Measurements from ENCODE around the gene PDE4D.

Gene PDE4D

DNA sequence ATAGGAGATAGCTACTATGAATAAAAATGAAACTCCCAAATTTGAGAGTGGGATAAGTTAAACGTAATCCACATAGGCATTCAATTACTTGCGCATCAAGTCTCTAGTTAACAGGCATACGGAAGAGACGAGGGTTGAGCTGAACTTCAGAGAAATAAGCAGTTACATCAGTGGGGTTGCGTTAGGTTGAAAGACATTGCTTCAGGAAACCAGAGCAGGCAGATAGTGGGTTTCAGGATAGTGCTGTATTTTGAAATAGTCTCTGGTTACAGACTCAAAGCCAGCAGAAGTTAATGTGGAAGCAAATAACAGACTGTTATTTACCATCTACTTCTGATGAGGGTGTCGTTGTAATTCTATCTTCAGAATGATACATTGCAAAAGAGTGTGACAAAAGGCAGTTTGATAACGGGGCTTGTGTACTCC, 533.4 kb downstream of the PDE4D start:
- DNase-seq (ENCODE audit: low read depth): no peak

DNA sequence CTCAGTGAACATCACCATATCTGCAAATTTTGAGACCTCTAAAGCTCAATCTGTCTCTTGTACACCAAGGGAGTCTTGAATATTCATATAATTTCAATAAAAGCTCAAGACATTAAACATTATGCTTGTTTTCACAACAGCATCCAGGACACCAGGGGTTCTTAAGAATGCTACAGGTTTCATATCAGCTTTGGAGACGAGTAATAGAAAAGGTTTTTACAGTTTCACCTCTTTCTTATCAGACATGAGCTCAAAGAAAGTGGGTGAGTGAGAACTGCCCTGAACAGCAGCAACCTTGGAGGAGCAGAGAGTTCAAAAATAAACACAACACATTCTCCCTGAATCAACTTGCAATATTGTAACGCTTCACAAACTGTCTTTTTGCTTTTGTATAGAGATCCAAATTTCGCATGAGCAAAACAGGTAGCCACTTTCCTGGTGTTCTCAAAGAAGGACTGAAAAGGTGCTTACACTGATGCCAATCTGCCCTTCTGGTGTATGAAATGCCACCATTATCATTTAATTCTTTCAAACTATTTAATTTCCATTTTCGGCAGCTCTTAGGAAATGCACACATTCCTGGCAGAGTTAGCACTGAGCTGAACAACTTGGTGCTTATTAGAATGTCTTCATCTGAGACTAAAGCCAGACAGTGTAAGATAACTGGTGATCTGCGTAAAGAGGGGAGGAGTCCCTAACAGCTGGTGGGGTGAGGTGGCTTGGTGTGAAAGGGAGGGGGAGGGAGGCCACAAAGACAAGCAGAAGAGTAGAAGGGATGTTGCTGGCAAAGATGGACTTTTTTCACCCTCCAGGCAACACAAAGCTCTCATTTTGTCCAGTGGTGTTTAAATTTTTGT, 535.3 kb downstream of the PDE4D start:
- DNase-seq (ENCODE audit: low read depth): no peak

DNA sequence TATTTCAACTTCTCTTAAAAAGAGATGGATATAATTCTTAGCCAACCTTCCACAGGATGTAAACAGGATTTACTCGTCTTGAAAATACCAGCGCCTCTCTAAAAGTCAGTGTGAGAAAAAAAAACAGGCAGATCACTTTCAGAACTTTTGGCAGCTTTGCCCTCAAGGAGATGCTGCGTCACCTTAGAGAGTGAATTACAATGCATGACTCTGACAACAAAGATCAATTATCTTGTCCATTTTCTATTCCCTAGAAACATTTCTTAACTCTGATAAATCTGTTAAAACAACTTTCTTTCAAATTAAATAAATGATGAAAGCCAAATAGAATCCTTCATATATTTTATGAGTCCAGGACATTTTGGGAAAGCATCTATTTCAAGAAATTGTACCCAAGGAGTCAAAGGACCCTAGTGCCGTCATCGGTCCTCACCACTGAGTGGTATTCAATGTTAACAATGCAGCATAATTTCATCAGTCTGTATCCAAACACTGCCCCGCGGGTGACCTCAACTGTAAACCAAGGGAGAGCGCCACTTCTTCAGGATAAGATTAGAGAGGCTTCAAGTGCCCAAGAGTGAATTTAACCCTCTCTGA, 536.0 kb downstream of the PDE4D start:
- DNase-seq (ENCODE audit: low read depth): no peak

DNA sequence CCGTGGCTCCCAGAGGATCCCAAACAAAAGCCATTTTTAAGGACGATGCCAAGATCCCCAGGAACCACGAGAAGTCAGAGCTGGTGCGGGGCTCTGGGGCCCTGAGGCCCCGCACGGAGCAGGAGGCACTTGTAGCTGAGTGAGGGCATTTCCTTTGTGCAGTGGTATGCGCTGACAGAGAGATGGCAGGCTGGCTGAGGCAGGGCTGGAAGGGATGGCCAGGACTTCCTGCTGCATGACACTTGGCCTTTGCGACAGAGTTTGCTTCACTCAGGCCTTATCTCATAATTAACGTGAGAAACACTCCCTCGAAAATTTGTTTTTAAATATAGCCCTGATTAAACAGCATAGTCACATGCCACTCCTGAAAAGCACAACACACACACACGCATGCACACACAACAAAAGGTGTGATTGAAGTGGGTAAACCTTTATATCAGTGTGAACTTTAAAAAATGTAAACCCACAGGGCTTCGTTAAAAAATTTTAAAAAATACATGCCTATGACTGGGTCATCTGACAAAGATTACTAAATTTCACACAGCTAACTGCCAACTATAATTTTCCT, 536.6 kb downstream of the PDE4D start:
- no peak for DNase-seq (ENCODE audit: low read depth)

DNA sequence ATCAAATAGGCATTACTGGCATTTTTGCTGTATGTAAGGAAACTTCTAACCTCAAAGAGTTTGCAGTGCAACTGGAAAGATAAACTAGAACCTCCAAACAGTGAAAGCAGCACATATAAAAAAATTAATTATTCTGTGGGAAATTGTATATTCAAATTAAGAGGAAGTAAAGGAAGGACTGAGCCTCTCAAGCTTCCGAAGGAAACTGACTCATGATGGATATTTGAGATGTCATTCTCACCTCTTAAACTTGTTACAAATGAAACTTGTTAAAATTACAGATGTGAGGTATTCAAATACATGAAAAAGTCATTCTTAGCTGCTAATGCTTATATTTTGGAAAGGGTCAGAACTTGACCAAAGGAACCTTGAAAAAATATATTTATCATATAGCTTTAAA, 538.7 kb downstream of the PDE4D start:
- DNase-seq (ENCODE audit: low read depth): no peak

DNA sequence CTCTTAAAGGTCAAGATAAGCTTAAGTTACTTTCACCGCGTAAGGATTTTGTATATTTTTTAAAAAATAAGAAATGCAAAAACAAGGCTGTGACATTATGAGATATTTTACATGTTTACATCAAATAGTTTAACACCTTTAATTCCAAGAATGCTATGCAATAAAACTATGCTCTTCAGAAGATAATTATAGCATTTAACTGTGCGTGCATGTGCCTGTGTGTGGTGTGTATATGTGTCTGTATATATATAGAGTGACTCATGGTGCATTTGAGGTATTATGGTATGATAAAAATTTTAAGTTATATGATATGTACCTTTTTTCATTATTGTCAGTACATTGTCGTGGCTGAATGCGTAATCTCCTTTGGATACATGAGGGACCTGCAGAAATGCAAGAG, 539.3 kb downstream of the PDE4D start:
- no peak for DNase-seq (ENCODE audit: low read depth)

DNA sequence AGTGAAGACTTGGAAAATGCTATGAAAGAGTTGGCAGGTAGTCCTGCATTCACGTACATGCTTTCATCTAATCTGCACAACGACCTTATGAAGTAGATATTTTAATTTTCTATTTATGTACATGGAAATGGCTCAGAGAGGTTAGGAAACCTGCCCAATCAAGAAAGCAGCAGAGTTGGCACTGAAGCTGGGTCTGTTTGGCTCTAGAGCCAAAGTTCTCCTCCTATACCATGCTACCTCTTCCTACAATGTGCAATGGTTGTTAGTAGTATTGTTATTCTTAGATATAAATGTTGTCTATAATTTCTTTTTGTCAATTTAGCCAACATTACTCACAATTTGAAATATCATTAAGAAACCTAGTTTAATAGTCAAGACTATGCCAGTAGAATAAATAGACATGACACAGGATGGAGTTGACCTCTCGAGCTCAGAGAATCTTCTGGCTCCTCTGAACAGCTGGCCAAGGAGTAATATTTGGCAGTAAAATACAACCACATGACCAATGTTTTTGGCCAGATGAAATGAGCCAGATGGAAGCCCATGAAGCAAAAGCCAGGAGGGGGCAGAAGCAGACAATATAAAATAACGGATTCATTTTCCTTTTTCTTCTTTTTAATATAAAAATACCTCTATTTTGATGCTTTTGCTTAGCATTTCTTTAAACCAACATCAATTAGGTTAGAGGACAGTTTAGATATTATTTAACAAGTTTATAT, 542.3 kb downstream of the PDE4D start:
- no peak for DNase-seq (ENCODE audit: low read depth)

DNA sequence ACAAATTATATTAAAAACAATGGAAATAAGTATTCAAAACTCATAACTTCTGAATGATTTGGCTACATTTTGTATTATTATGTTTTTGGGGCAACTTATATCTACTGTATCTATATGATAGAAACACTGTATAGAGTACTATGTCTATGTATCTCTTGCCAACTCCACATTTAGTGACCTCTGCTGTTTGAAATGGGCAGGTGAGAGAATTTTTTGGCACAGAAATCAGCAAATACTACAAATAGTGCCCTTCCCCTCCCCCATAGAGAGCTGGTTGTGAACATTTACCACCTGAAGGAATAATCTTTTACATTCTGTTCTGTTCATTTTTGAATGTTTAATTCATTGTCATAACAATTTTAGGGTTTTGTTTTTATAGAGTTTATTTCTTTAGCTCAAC, 545.3 kb downstream of the PDE4D start:
- DNase-seq (ENCODE audit: low read depth): no peak

DNA sequence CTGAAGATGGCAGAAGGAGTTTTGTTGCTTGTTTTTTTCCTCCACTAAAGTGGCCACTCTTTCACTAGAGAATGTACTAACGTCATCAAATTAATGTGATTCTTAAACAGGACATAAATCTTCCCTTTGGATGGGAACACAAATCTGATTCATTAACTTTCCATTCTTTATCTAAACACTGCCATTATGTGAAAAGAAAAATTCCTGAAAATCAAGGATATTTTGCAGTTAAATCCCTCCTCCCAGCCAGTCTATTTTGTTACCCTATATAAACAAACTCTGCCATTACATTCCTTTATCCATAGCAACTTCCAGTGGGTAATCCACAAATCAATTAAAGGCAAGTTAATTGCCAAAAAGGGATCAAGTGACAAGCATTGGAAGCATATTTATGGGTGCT, 546.5 kb downstream of the PDE4D start:
- DNase-seq (ENCODE audit: low read depth): no peak

DNA sequence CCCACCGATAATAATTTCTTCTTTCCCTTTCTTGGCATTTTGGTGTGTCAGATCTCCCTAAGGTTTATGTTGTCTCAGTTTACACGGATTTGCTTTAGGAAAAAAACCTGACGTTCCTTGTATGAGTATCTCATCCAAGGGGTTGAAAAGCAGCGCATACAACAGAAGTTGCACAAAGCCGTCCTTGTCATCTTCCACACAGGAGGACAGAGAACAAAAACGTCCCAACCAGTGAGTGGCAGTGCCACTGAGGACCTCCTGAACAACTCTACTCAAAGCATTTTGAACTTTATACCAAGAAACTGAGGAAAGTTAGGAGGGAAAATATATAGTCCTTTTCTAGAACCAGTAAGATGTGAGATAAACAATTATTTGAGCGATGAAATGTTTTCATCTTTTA, 547.0 kb downstream of the PDE4D start:
- no peak for DNase-seq (ENCODE audit: low read depth)

DNA sequence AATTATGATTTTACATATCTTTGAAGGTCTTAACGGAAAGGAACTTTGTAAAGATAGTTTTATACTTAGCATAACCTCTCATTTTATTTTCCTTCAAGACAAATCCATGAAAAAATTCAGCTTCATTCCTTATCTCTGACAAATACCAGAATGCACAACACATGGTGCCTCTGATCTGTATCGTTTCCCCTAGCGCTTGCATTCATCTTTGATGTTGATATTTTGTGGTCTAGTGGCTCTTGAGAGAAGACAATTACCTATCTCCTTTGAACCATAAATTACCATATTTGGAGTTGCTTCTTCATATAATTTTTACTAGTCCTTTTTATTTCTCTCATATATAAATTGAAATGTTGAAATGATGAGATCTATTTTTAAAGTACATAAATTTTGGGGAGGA, 551.3 kb downstream of the PDE4D start:
- no peak for DNase-seq (ENCODE audit: low read depth)

DNA sequence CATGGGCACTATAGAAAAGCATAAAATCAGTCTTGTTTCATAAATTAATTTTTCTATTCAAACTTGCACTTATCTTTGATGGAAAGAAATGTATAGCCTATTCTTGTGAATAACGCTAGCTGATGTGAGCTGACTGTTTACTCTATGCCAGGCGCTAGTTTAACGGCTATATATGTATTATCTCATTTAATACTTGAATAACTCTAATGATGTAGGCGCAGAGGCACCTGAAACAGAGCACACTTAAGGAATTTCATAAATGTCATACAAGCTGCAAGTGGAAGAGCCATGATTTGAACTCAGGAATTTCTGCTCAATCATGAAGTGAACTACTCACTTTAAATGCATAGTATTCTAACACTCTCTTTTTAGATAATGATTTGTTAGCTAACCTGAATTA, 551.8 kb downstream of the PDE4D start:
- DNase-seq (ENCODE audit: low read depth): no peak

DNA sequence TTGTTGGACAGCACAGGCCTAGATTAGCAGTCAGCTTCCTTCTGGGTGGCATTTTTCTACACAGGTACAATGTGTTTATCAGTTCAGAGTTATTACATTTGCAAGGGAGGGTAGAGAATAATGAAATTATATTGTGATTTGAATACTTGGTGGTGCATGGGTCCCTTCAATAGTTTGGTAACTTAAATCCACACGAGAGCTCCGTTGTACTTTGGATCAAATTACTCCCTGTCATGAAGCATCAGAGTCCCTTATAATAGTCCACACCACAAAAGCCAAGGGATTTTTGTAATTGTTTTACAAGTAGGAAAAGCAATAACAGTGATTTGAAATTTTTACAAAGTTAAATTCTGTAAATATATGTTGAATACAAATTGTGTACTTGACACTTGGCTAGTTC, 552.4 kb downstream of the PDE4D start:
- no peak for DNase-seq (ENCODE audit: low read depth)

DNA sequence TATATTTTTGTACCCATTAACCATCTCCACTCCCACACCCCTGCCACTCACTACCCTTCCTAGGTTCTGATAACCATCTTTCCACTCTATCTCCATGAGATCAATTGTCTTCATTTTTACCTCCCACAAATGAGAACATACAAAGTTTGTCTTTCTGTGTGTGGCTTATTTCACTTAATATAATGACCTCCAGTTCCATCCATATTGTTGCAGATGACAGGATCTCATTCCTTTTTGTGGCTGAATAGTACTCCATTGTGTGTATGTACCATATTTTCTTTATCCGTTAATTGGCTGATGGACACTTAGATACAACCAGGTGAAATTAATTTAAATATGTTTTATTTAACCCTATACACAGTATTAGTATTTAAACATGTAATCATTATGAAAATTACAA, 552.9 kb downstream of the PDE4D start:
- DNase-seq (ENCODE audit: low read depth): no peak

DNA sequence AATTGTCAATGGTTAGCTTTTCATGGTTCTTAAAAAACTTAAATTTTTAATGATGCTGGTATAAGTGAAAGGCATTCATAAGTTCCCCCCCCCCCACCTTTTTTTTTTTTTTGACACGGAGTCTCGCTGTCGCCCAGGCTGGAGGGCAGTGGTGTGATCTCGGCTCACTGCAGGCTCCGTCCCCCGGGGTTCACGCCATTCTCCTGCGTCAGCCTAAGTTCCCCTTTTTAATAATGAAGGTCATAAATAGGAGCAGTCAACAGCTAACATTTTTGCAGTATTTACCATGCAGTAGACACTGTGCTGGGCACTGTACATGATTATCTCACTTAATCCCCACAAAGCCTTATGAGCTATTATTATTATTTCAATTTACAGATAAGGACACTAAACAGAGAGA, 556.3 kb downstream of the PDE4D start:
- DNase-seq (ENCODE audit: low read depth): no peak

DNA sequence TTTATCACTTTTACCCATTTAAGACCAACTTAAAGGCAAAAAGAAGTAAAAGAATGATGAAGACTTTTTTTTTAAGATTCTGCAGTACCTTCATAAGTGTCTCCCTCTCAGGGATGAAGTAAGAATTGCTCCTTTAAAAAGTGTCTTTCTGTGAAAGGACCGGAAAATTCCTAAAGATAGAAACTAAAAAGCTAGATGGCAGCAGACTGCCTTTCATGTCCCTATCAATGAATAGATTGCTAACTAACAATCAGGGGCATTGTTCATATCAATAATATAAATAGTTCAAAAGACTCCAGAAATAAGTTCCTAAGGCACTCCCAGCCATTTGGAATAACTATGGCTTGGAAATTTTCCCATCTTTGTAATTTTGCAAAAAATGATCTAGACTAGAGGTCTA, 558.0 kb downstream of the PDE4D start:
- DNase-seq (ENCODE audit: low read depth): no peak

DNA sequence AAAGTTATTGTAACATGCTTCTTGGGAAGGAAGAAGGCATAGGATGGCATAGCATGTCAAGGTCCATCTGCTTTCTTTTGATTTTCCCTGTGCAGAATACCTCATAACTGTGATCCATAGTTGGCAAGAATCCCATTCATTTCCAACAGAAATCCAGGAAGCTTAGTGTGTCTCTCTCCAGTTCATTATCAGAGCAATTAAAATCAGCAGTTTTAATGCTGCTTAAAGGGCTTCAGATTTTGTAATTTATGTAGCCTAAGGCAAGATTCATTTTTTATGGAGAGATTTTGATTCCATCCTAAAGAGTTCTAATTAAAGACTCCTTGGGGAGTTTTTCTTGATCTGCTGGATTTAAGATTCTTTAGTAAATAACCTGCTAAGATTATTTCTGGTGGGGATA, 560.1 kb downstream of the PDE4D start:
- no peak for DNase-seq (ENCODE audit: low read depth)

DNA sequence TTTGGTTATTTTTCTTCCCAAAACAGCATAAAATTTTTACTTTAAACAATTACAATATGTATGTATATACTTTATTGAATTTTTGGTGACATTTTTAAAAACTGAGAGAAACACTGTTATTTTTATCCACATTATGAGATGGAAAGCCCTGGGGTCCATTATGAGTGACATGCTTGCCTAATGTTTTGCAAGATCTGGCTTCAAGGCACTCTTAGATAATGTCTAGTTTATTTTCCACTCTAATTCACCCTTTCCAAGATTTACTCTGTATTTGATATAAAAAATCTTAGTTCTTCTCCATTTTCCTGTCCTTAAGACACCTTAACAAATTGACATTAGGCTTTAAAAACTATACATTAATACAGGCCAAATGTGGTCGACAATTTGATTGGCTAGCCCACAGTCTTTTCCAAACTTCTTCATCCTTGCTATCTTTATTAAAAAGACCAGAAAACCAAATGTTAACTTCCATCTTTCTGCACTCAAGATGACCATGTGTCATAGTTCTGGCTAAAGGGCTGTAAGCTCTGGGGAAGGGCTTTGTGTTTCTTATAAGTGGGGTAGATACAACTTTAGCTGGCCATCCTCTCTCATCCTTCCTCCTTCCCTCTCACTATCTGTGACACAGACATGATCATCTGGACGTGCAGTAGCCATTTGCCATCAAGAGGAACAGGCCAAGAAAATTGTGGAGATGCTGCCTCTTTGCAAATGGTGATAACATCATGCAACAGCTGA, 561.1 kb downstream of the PDE4D start:
- DNase-seq (ENCODE audit: low read depth): no peak

DNA sequence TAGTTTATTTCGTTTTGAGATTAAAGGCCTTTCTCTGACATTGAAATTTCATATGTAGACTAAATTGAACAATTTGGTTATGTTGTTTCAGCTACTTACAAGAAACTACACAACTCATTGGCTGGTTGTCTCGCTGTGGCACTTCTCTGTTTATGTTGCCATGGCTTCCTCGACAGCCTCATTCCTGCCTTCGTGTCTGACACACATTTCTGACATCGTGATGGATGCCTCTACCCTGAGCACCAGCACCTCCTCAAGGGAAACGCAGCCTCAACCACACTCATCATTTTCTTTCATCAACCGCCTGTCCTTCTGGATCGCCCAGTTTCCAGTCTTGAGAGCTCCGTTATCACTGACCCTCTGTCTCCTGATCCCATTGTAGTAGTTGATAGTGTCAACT, 562.8 kb downstream of the PDE4D start:
- no peak for DNase-seq (ENCODE audit: low read depth)

DNA sequence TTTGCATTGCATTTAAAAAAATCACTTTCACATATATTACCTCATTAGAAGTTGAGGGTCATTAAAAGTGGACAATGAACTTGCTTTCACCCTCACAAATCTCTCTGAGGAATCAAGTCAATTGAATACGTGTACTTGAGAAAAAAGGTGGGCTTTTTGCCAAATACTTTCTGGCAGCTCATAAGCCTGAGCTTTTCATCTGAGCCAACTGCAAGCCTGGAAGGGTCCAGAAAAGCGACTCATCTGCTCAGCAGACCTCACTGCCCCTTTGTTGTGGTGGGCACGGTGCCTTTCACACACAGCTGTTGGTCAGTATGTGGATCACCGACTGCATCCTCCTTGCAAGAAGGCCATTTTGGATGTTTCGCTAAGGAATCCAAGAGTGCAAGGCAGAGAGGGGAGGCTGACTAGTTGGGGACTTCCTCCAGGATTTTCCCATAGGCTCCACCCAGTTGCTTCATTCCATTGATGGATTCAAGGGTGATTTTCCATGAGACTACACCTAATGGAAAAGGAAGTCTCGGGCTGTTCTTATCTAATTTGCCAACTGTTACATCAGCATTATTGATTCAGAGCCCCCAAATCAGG, 564.7 kb downstream of the PDE4D start:
- DNase-seq (ENCODE audit: low read depth): no peak

DNA sequence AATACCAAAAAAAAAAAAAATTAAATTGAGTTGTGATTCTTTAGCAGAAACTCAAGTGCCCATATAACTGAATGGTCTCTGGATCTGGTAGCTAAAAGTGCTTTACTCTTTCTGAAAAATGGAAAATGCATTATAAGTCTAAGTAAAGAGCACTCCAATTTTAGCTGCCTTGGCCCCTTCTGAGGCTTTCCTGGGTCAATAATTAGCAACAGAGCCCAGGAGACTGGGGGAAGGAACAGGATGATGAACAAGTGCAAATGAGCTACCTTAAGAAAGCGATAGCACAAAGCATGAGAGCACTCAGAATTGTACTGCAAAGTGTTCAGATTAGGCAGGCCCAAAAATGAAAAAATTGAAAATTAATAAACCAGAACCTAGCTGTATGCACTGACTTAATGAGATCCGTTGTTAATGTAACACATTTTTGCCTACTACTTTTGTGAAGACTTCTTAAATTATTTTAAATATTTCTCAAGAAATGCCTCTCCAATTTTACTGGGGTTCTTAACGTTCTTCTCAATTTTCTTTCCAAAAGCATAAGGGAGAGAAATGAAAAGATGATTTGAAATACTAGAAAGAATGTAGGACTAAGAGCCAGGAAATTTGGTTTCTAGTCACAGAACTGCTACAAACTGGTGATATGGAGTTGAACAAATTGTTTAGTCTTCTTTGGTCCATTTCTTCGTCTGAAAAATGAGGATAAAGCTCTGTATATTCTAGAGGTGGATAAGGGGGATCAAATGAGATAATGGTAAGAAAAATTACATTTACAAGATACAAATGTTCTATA, 566.1 kb downstream of the PDE4D start:
- no peak for DNase-seq (ENCODE audit: low read depth)
